SKM-1 treated with dmso at 0.1 percent for 144 hours (cell line): ENCODE results near the gene EVI5.
"Not testable (repeated sequence)": the region's sequence is repeated elsewhere in the genome, so short reads cannot be mapped to it uniquely, and the experiment has no call there.

ENCODE experiments used
- DNase-seq: peaks from one replicate; lab custom pipeline; 2025; ENCODE audit not compliant: unreplicated experiment; lab: John Stamatoyannopoulos, UW

EVI5 gene

DNA sequence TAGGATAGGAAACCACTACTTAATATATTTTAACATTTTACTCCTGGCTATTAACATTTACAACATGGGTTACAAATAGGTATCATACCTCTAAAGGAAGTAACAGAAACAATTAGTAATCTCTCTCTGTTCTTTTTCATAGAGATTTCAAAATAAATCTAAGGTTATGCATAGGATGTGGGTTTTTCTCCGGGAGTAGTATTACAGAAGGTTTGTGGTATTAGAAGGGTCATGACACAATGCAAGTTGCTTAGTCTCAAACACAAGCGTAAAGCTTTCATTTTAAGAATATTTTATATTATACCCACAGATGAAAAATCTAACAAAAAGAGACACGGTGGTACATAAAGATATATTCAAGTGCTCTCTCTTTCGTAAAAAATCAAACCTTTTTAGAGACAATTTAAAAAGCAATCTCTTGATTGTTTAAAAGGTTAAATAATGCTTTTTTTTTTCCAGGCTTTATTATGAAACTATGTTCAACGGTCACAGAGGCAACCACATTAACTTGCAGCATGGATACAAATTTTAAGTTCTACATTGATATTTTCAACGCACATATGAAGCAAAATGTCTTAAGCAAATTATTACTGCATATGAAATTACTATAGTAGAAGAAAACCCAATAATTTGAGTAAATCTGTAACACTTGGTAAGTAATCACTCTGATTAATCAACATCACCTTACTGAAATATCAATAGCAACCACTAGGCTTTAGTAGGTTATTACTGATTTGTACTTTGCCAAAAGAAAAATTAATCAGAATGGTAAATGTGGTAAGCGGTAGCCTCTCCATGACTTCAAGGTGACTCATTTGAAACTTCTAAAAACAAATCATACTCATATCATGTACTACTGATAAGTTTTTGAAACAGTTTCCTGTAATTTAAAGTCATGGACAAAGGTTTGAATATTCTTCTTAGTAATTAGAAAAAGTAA lies 200.8 kb downstream of the EVI5 start:
- peak; percentile 95 for DNase-seq

- no peak for DNase-seq
Observed at GRCh38 chr1:92577261-92577895, 207.5 kb downstream of the EVI5 start.

GRCh38 chr1:92575123-92575522 lies 209.8 kb downstream of the EVI5 start:
- DNase-seq = no peak

GRCh38 chr1:92572520-92572919 lies 212.4 kb downstream of the EVI5 start:
- no peak for DNase-seq

DNA sequence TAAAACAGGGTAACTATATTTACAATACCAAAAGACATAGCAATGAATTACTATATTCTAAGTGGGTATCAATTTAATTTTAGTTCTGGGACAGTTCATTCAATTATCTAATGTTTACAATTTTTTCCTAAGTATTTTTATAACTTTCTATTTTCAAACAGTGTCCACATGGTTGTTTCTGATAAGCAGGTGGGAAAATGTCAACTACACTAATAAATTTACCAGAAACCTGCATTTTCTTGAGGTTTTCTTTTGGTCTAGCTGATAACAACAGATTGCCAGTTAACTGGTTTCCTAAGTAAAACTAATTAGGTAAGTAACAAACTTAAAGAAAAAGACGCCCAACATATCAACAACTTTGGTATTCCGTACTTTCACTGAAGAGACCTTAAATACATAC lies 213.3 kb downstream of the EVI5 start:
- no peak for DNase-seq

DNA sequence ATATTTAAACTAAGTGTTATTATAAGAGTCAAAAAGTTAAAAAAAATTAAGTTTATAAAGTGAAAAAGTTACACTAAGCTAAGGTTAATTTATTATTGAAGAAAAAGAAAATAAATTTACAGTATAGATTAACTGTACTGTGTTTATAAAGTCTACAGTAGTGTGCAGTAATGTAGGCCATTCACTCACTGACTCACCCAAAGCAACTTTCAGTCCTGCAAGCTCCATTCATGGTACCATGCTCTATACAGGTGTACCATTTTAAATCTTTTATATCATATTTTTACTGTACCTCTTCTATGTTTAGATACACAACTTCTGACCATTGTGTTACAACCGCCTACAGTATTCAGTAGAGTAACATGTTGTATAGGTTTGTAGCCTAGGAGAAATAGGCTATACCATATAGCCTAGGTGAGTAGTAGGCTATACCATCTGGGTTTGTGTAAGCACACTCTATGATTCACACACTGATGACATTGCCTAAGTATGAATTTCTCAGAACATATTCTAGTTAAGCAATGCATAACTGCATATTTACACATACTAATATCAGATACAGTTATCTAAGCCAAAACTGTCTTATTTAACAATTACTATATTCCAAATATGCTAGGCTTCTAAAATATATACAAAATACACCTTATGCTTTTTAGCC lies 217.6 kb downstream of the EVI5 start:
- no peak for DNase-seq

DNA sequence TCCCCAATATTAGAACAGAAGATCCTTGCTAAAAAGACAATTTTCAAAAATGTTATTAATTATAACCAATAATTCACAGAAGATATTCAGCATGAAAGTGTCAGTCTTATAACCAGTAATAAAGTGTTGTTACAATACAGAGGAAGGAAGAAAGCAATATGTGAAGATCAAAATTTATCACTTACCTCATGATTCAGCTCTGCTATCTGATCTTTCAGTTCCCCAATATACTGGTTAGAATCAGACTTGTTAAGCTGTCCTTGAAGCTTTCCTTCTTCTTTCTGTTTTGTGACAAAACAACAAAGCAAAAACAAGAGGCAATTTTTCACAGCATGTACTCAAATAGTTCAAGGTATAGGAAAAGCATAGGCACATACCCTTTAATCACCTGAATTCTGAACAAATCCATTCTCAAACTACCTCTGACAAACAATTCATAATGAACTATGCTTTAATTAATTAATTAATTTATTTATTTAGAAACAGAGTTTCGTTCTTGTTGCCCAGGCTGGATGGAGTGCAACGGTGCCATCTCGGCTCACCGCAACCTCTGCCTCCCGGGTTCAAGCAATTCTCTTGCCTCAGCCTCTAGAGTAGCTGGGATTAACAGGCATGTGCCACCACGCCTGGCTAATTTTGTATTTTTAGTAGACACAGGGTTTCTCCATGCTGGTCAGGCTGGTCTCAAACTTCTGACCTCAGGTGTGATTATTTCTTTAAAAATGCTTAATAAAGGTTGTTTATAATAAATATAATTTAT lies 221.3 kb downstream of the EVI5 start:
- peak; percentile 24 for DNase-seq

GRCh38 chr1:92556350-92556749 lies 228.6 kb downstream of the EVI5 start:
- no peak for DNase-seq

DNA sequence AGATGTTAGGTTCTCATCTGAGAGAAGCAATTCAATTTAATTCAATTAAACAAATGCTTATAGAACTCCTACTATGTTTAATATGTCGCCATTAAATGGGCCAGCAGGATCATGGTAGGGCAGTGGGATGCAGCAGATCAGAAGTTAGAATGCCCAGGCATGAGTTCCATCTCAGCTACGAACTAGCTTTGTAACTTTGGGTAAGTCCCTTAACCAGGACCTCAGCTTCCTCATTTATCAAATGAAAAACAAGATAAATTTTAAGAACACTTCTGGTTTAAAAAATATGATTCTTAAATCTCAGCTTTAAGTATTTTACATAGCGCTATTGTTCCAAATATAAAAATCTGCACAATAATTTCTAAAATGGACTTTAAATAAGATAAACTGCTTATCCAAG lies 230.7 kb downstream of the EVI5 start:
- no peak for DNase-seq

DNA sequence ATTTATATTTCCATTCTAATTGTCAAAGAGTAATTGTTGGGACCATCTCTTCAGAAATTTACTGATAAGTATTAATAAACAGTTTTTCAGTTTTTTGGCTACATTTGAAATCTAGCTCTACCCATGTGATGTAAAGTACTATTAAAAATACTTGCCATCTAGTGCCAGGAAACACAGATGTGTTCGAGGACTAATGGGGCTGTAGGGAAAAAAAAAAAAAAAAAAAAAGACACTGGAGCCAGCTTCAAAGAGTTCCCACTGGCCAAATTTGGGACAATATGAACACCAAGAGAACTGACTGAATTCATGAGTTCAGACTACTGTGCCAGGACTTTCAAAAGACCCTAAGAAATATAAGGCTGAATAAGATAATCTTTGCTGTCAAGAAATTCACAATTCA lies 233.0 kb downstream of the EVI5 start:
- no peak for DNase-seq

GRCh38 chr1:92544756-92545165 lies 240.1 kb downstream of the EVI5 start:
- DNase-seq = no peak

GRCh38 chr1:92543131-92544055 lies 241.5 kb downstream of the EVI5 start:
- no peak for DNase-seq

DNA sequence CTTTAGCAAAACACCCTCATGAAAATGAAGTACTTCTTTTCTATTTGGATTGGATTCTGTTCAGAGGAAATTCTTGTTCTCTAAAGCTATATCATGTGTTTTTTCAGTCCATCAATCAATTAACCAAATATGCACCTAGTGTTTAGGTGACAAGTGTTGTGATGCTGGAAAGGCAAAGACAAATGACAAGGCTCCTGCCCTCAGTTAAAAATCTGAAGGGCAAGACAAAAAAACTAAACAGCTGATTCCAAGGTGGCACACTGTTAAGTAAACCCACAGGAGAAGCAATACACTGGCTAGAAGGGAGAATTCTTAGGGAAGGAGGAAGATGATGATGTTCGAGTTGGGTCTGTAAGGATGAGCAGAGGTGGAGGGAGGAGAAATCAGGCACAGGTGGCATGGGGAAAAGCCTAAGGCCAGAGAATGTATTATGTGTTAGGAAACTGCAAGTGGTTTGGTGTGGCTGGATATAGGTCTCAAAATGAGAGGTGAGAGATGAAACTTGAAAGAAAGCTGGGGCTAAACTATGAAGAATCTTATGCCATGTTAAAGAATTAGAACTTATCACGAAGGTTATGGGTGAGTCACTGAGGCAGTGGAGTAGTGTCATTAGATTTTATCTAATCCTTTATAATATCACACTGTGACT lies 246.4 kb downstream of the EVI5 start:
- DNase-seq = no peak

DNA sequence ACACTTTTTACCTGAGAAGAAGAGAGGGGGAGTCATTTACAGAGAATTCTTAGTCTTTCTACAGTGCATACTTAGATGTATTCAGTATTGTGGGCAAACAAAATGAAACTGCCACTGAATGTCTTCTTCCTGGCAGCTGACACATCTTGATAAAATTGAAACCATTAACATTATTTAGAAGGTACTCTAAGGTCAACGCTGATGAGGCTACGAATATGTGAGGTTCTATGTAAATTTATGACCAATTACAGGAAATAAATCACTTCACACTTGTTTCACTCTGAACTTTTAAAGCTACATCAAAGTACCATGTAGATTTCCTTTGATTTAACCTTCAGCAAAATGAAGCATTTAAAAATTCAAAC lies 246.9 kb downstream of the EVI5 start:
- no peak for DNase-seq

GRCh38 chr1:92536980-92537884 lies 247.7 kb downstream of the EVI5 start:
- no peak for DNase-seq

DNA sequence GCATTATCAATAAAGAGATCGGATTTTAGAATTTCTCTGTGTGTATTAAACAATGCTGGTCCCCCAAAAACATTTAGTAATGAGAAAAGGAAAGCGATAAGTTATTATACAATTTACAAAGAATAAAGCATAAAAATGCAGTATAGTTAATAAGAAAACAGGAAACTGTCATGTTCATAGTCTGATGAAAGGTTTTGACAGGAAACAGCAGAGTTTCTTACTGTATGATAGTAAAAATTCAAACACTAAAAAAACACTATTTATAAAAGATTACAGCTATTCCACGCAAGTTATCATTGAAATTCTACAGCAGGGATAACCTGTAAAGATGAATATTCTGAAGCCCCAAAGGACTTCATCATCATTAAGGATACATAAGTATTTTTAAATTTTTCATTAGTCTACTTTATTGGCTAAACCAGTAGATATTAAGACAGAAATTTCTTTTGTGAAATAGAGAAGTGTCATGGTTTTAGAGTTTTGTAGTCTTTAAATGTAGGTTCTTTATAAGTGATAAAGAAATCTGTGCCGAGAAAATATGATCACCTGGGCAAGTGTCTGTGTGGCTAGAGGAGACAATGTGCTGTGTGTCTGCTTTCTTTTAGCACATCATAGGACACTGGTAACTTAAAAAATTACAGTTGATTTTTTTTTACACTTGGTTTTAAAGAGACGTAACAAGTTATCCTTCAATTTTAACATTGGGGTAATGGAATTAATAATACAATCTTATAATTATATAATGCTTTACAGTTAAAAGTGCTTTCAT lies 248.5 kb downstream of the EVI5 start:
- no peak for DNase-seq

GRCh38 chr1:92532371-92532770 lies 252.5 kb downstream of the EVI5 start:
- not testable (repeated sequence) for DNase-seq

DNA sequence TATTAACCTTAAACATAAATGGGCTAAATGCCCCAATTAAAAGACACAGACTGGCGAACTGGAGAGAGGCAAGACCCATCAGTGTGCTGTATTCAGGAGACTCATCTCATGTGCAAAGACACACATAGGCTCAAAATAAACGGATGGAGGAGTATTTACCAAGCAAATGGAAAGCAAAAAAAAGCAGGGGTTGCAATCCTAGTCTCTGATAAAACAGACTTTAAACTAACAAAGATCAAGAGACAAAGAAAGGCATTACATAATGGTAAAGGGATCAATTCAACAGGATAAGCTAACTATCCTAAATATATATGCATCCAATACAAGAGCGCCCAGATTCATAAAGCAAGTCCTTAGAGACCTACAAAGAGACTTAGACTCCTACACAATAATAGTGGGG lies 253.0 kb downstream of the EVI5 start:
- DNase-seq = not testable (repeated sequence)
